ENCODE measurements around the gene SLC9A9. TPM values are rescaled to one million over a fixed set of nuclear protein-coding genes. Genes with fewer than 3 reads are reported as not detected.

Gene SLC9A9
- total RNA-seq, 4 donors from 2014 or later = 7.8 to 19.6 (median 13.4) TPM

DNA sequence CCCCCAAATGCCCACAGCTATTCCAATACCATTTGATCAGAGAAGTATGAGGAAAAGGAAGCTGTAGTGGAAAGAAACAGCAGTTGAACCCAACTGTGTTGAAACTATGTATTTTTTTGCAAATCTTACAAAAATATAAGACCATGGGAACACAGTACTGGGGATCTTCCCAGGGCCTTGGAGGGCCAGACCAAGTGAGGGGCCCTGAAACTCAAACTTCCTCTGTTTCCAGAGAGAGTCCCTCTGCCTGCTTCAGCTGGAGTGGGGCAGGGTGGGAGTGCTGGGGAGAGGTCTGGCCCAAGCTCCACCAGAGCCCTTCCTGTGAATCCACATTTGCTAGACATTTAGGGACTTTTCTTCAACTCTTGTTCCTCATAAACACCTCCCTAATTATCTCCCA lies 464.8 kb downstream of the SLC9A9 start:
- intact Hi-C loops (cut with DNase I) = no loop called here
- Histone ChIP-seq H3K4me3 (replicated peaks in 1 of 3) (no peak overlapping the region), H3K36me3 (no peaks in the 10 kb centered on the region), H3K4me1 (no peaks in the 10 kb centered on the region), H3K27me3 (no peaks in the 10 kb centered on the region), H3K27ac (no peak overlapping the region), H3K9me3 (no peaks in the 10 kb centered on the region)
- DNase-seq = no peak
- no peak for TF ChIP-seq POLR2A (IDR thresholded peaks at IDR 0.05)
- TF ChIP-seq, protein P1, sequence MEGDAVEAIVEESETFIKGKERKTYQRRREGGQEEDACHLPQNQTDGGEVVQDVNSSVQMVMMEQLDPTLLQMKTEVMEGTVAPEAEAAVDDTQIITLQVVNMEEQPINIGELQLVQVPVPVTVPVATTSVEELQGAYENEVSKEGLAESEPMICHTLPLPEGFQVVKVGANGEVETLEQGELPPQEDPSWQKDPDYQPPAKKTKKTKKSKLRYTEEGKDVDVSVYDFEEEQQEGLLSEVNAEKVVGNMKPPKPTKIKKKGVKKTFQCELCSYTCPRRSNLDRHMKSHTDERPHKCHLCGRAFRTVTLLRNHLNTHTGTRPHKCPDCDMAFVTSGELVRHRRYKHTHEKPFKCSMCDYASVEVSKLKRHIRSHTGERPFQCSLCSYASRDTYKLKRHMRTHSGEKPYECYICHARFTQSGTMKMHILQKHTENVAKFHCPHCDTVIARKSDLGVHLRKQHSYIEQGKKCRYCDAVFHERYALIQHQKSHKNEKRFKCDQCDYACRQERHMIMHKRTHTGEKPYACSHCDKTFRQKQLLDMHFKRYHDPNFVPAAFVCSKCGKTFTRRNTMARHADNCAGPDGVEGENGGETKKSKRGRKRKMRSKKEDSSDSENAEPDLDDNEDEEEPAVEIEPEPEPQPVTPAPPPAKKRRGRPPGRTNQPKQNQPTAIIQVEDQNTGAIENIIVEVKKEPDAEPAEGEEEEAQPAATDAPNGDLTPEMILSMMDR (IDR thresholded peaks at IDR 0.05) = no peak

DNA sequence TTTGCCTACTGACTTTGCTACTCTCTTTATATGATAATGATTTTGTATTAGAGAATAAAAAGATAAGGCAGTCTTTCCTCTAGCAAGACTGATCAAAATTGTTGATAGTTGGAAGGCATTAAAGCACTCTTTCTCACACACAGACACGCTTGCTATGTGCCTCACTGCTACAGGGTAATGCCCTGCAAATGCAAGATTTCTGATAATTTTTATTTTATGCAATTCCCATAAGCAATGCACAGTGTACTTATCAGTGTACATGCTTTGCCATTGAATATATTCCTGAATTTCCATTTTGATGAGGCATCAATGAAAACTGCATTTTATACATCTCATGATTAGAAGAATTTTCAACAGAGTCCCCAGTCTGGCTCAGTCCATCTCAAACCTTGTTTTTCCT lies 465.5 kb downstream of the SLC9A9 start:
- TF ChIP-seq, protein P1 (IDR thresholded peaks at IDR 0.05) = no peak
- no peak for TF ChIP-seq POLR2A (IDR thresholded peaks at IDR 0.05)
- Histone ChIP-seq H3K9me3 (no peaks in the 10 kb centered on the region), H3K36me3 (no peaks in the 10 kb centered on the region), H3K27me3 (no peaks in the 10 kb centered on the region), H3K27ac (no peak overlapping the region), H3K4me3 (replicated peaks in 1 of 3) (no peak overlapping the region), H3K4me1 (no peaks in the 10 kb centered on the region)
- 98 to 100% methylated on average over 1 of the region's 1 CpG for WGBS, 2 donors
- DNase-seq = no peak
- intact Hi-C loops (cut with DNase I) = no loop called here

DNA sequence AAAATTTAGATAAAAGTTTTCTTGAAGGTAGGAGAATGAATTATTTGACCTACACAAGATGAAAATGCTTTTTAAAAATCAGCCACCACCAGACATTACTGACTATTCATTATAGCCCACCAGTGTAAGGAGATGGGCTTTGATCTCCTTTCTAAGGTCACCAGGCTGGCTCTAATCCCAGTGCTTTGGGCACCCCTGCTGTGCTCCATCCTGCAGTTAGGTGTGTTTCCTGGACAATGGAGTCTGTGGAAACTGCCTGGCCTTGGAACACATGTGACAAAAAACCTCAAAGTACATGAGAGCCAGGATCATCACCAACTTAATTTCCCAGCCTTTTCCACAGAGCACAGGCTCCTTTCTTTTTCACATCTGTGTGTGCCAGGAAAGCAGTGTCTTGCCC lies 467.8 kb downstream of the SLC9A9 start:
- intact Hi-C loops (cut with DNase I) = no loop called here
- Histone ChIP-seq H3K9me3 (no peaks in the 10 kb centered on the region), H3K27me3 (no peaks in the 10 kb centered on the region), H3K4me1 (no peaks in the 10 kb centered on the region), H3K27ac (no peak overlapping the region), H3K4me3 (replicated peaks in 1 of 3) (no peak overlapping the region), H3K36me3 (no peaks in the 10 kb centered on the region)
- TF ChIP-seq POLR2A (IDR thresholded peaks at IDR 0.05) = no peak
- TF ChIP-seq, protein P1 (IDR thresholded peaks at IDR 0.05) = no peak
- DNase-seq = no peak

DNA sequence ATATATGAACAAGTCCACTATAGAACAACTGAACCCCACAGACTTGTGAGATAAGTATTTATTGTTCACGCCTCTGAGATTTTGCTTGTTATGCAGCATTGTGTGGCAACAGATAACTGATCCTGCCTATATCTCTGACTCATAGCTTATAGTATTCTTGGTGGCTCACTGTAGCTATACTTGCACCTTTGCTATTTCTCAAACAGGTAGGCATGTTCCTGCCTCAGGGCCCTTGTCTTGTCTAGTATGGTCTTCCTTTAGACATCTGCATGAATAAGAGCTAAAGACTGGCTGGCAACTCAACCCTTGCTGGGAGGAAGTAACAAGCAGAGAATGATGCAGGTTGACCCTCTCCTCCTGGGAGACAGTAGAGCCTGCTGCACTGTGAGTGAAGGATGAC lies 472.6 kb downstream of the SLC9A9 start:
- no peak for TF ChIP-seq POLR2A (IDR thresholded peaks at IDR 0.05)
- TF ChIP-seq, protein P1 (IDR thresholded peaks at IDR 0.05) = no peak
- H3K36me3 ChIP-seq = no peaks in the 10 kb centered on the region
- no peaks in the 10 kb centered on the region for H3K4me1 ChIP-seq
- WGBS, 2 donors = 100% methylated on average over 1 of the region's 1 CpG
- no peak for DNase-seq
- no peaks in the 10 kb centered on the region for H3K9me3 ChIP-seq
- H3K27me3 ChIP-seq = no peaks in the 10 kb centered on the region
- no peak overlapping the region for H3K4me3 ChIP-seq (replicated peaks in 1 of 3)
- intact Hi-C loops (cut with DNase I) = no loop called here
- no peak overlapping the region for H3K27ac ChIP-seq

DNA sequence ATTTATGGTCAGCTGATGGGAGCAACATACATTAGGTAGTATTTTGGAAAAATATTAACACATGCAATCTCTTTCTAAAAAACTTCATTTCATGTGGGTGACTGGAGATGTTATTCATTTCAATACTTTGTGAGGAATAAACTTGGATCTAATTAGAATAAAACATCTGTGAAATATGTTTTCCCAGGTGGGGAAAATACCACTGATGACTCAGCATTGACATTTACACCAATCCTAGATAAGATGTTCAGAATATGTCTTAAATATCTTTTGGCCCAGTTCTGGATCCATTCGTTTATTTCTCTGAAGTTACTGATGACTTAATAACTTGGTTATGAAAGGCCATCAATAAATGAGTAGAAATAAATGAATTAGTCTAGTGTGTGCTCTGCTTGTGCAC lies 481.1 kb downstream of the SLC9A9 start:
- H3K27me3 ChIP-seq = no peaks in the 10 kb centered on the region
- peaks cover 0 to 9% of the 10 kb centered on the region in 2 donors for H3K4me1 ChIP-seq
- WGBS, 2 donors = 70 to 76% methylated on average over 1 of the region's 1 CpG
- no peak overlapping the region for H3K4me3 ChIP-seq (replicated peaks in 1 of 3)
- no peaks in the 10 kb centered on the region for H3K36me3 ChIP-seq
- TF ChIP-seq, protein P1 (IDR thresholded peaks at IDR 0.05) = no peak
- TF ChIP-seq POLR2A (IDR thresholded peaks at IDR 0.05) = no peak
- H3K27ac ChIP-seq = no peak overlapping the region
- no peaks in the 10 kb centered on the region for H3K9me3 ChIP-seq
- intact Hi-C loops (cut with DNase I) = no loop called here
- no peak for DNase-seq

Measured in thyroid gland (tissue), 4 donors.